Neural cell (in vitro differentiated cells): Measurements from ENCODE around the gene MRPL57. TPM values are rescaled to one million over a fixed set of nuclear protein-coding genes. Genes with fewer than 3 reads are reported as not detected.
"Not testable (repeated sequence)": the region's sequence is repeated elsewhere in the genome, so short reads cannot be mapped to it uniquely, and the experiment has no call there.

Source experiments
- H2AFZ ChIP-seq: fragments of 200-600, 300-800 bp; sonication (generic), shearing (Covaris generic); 2 replicates; pipeline ENCODE4 v1.6.0; 2014; ENCODE audit warnings: low read depth, mild to moderate bottlenecking, antibody characterized with exemption, low read length, moderate library complexity
- H3F3A ChIP-seq: fragments of 200-600 bp; shearing (Covaris generic); 2 replicates; pipeline ENCODE4 v1.6.1; 2016; ENCODE audit warnings: mild to moderate bottlenecking, moderate library complexity, mixed read lengths, antibody characterized with exemption, low read length; ENCODE audit not compliant: insufficient read depth, poor library complexity, severe bottlenecking
- H3K27ac ChIP-seq: fragments of 200-600, 300-800 bp; sonication (generic), shearing (Covaris generic); 2 replicates; pipeline ENCODE4 v1.5.1; 2014; ENCODE audit warnings: mild to moderate bottlenecking, low read length, moderate library complexity
- H3K27me3 ChIP-seq: fragments of 300-800, 200-600 bp; sonication (generic), shearing (Covaris generic); 2 replicates; pipeline ENCODE4 v1.6.0; 2014; ENCODE audit warnings: mild to moderate bottlenecking, low read depth, low read length, moderate library complexity; ENCODE audit not compliant: insufficient read depth
- H3K36me3 ChIP-seq: fragments of 300-800, 200-600 bp; sonication (generic), shearing (Covaris generic); 2 replicates; pipeline ENCODE4 v1.5.1; 2014; ENCODE audit warnings: mild to moderate bottlenecking, antibody characterized with exemption, low read length, moderate library complexity; ENCODE audit not compliant: insufficient read depth
- H3K4me2 ChIP-seq: fragments of 300-800, 200-600 bp; sonication (generic), shearing (Covaris generic); 2 replicates; pipeline ENCODE4 v1.6.0; 2014; ENCODE audit warnings: mild to moderate bottlenecking, low read length
- H3K4me3 ChIP-seq: fragments of 300-800, 200-600 bp; sonication (generic), shearing (Covaris generic); 2 replicates; pipeline ENCODE4 v1.5.1; 2014; ENCODE audit warnings: mild to moderate bottlenecking, low read length, moderate library complexity
- H3K79me2 ChIP-seq: fragments of 200-600 bp; shearing (Covaris generic); replicated peaks from 2 replicates; pipeline ENCODE4 v1.6.0; 2014; ENCODE audit warnings: mild to moderate bottlenecking, low read length, moderate library complexity; ENCODE audit not compliant: insufficient read depth
- H3K9ac ChIP-seq: fragments of 300-800, 200-600 bp; sonication (generic), shearing (Covaris generic); 2 replicates; pipeline ENCODE4 v1.6.1; 2016; ENCODE audit warnings: mild to moderate bottlenecking, low read length, mixed read lengths
- H3K9me2 ChIP-seq: fragments of 200-600 bp; shearing (Covaris generic); 2 replicates; pipeline ENCODE4 v1.6.1; 2016; ENCODE audit warnings: mild to moderate bottlenecking, low read length, mixed read lengths; ENCODE audit not compliant: insufficient read depth
- H3K9me3 ChIP-seq: fragments of 200-600, 300-800 bp; sonication (generic), shearing (Covaris generic); 2 replicates; pipeline ENCODE4 v1.6.1; 2016; ENCODE audit warnings: mild to moderate bottlenecking, mixed run types, low read length, moderate library complexity, mixed read lengths
- H4K20me1 ChIP-seq: fragments of 200-600 bp; shearing (Covaris generic); 2 replicates; pipeline ENCODE4 v1.6.1; 2016; ENCODE audit warnings: mild to moderate bottlenecking, mixed run types; ENCODE audit not compliant: insufficient read depth
- CTCF ChIP-seq: fragments of 450-650 bp; IDR thresholded peaks from 2 replicates; pipeline ENCODE4 v1.5.1; 2014; ENCODE audit warnings: antibody characterized with exemption, mild to moderate bottlenecking, moderate library complexity; ENCODE audit not compliant: poor library complexity, severe bottlenecking
- EP300 ChIP-seq: fragments of 450-650 bp; conservative IDR thresholded peaks from 2 replicates; pipeline ENCODE4 v1.6.1; 2014; ENCODE audit warnings: antibody characterized with exemption, mild to moderate bottlenecking, moderate library complexity; ENCODE audit not compliant: poor library complexity, severe bottlenecking
- EZH2 ChIP-seq: fragments of 200-600, 300-800 bp; shearing (Covaris generic), sonication (generic); IDR thresholded peaks from 2 replicates; pipeline ENCODE4 v1.6.1; 2014; ENCODE audit warnings: antibody characterized with exemption, low read length, borderline replicate concordance, mild to moderate bottlenecking; ENCODE audit not compliant: insufficient read depth, poor library complexity, severe bottlenecking
- MXI1 ChIP-seq: fragments of 450-650 bp; conservative IDR thresholded peaks from 2 replicates; pipeline ENCODE4 v1.6.1; 2014; ENCODE audit warnings: antibody characterized with exemption, mild to moderate bottlenecking; ENCODE audit not compliant: poor library complexity, severe bottlenecking
- POLR2AphosphoS5 ChIP-seq: IDR thresholded peaks from 2 replicates; pipeline ENCODE4 v1.6.1; 2012
- RAD21 ChIP-seq: fragments of 450-650 bp; conservative IDR thresholded peaks from 2 replicates; pipeline ENCODE4 v1.6.1; 2014; ENCODE audit warnings: antibody characterized with exemption, mild to moderate bottlenecking, moderate library complexity
- SMC3 ChIP-seq: fragments of 450-650 bp; conservative IDR thresholded peaks from 2 replicates; pipeline ENCODE4 v1.6.1; 2014; ENCODE audit warnings: antibody characterized with exemption, mild to moderate bottlenecking, moderate library complexity; ENCODE audit not compliant: poor library complexity
- TAF1 ChIP-seq: IDR thresholded peaks from 2 replicates; pipeline ENCODE4 v1.6.1; 2012; ENCODE audit warnings: low read depth
- polyA plus RNA-seq: library from polyadenylated mRNA; depleted of rRNA; stranded (reverse); fragments of >200 nt; gene quantifications from 2 replicates; pipeline ENCODE4 v1.2.3, GENCODE V29; 2014
- TF ChIP-seq, protein P1 (sequence below): IDR thresholded peaks from 2 replicates; pipeline ENCODE4 v1.6.1; 2012; ENCODE audit warnings: borderline replicate concordance

MRPL57 gene
- polyA plus RNA-seq, 1 donor from 2014 or later = 38.7 TPM

- H3K4me2 ChIP-seq, H2AFZ ChIP-seq, H3F3A ChIP-seq, H3K27me3 ChIP-seq, H3K4me3 ChIP-seq, H4K20me1 ChIP-seq, H3K79me2 ChIP-seq, H3K36me3 ChIP-seq, H3K9me3 ChIP-seq, H3K27ac ChIP-seq, H3K9me2 ChIP-seq, H3K9ac ChIP-seq: not testable (repeated sequence)
These were observed 25.2 kb downstream of the MRPL57 start for GRCh38 chr13:21201456-21202190.

DNA sequence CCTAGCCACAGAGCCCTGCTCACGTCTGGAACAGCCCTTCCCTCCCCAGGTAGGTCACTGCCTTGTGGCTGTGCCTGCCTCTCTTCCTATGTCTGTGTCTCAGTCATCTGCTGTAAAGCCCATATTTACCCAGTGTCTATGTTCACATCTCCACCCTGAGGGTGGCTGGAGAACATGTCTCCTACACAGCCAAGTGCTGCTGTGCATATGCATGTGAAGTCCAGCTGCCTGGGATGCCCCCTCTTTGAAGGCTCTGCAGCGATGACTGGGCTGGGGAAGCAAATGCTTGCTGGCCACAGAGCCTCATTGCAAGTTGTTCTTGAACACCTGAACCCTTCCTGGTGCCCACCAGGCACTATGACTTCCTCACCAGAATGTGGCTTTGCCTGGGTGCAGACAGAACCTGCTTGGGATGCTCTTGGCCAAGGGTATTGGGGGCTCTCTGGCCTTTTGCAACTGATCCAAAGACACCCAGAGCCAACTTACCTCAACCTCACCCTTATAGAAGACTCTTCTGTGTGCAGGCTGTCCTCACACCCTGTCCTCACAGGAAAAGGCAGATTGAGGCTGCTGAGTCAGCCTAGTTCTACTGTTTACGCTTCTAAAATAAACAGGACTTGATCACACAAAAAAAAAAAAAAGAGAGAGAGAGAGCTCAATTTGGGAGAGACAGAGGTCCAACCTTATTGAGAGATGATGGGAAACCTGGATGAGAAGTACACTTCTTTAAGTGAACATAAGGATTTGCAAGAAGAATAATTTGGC, 26.5 kb downstream of the MRPL57 start:
- Histone ChIP-seq H3K79me2 (no peaks in the 10 kb centered on the region), H3K9me2 (no peaks in the 10 kb centered on the region), H2AFZ (no peak overlapping the region), H3K27me3 (no peaks in the 10 kb centered on the region), H3K36me3 (no peaks in the 10 kb centered on the region), H3K4me3 (no peak overlapping the region), H3K9ac (no peak overlapping the region), H3F3A (no peaks in the 10 kb centered on the region), H3K27ac (no peak overlapping the region), H3K4me2 (no peak overlapping the region), H3K9me3 (no peaks in the 10 kb centered on the region), H4K20me1 (no peaks in the 10 kb centered on the region)
- TF ChIP-seq TAF1 (no peak), EP300 (no peak), MXI1 (no peak), POLR2AphosphoS5 (no peak), EZH2 (no peak), CTCF (no peak), RAD21 (no peak), SMC3 (no peak)
- TF ChIP-seq, protein P1, sequence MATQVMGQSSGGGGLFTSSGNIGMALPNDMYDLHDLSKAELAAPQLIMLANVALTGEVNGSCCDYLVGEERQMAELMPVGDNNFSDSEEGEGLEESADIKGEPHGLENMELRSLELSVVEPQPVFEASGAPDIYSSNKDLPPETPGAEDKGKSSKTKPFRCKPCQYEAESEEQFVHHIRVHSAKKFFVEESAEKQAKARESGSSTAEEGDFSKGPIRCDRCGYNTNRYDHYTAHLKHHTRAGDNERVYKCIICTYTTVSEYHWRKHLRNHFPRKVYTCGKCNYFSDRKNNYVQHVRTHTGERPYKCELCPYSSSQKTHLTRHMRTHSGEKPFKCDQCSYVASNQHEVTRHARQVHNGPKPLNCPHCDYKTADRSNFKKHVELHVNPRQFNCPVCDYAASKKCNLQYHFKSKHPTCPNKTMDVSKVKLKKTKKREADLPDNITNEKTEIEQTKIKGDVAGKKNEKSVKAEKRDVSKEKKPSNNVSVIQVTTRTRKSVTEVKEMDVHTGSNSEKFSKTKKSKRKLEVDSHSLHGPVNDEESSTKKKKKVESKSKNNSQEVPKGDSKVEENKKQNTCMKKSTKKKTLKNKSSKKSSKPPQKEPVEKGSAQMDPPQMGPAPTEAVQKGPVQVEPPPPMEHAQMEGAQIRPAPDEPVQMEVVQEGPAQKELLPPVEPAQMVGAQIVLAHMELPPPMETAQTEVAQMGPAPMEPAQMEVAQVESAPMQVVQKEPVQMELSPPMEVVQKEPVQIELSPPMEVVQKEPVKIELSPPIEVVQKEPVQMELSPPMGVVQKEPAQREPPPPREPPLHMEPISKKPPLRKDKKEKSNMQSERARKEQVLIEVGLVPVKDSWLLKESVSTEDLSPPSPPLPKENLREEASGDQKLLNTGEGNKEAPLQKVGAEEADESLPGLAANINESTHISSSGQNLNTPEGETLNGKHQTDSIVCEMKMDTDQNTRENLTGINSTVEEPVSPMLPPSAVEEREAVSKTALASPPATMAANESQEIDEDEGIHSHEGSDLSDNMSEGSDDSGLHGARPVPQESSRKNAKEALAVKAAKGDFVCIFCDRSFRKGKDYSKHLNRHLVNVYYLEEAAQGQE = no peak
